GM18870 (cell line): ENCODE measurements around the gene TRIOBP.

Source experiments
- ATAC-seq: cut with Tn5 transposase; IDR thresholded peaks from one replicate; pipeline ENCODE4 v1.9.1; 2021; ENCODE audit warnings: moderate library complexity; ENCODE audit not compliant: unreplicated experiment

Gene TRIOBP

DNA sequence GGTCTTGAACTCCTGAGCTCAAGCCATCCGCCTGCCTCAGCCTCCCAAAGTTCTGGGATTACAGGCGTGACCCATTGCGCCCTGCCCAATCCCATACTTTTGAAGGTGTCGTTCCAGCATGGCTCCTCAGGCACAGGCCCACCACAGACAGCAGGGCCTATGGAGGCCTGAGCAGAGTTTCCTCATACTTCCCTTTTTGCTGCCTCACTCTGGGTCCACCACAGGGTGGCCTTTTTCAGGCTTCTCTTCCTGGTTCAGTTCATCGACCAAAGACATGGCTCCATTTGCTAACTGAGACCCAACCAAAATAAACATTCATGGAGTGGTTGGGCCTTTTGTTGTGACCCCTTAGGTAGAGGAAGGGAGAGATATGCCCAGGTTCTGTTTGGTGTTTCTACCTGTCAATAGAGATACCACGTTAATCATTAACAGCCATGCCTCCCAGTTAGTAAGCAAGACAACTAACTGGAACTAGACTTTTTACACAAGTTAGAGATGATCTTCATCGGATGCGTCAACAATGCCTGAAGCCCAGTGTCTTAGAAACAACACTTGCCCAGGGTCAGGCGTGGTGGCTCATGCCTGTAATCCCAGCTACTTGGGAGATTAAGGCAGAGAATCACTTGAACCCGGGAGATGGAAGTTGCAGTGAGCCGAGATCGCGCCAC, 35.1 kb downstream of the TRIOBP start:
- ATAC-seq, result no peak

DNA sequence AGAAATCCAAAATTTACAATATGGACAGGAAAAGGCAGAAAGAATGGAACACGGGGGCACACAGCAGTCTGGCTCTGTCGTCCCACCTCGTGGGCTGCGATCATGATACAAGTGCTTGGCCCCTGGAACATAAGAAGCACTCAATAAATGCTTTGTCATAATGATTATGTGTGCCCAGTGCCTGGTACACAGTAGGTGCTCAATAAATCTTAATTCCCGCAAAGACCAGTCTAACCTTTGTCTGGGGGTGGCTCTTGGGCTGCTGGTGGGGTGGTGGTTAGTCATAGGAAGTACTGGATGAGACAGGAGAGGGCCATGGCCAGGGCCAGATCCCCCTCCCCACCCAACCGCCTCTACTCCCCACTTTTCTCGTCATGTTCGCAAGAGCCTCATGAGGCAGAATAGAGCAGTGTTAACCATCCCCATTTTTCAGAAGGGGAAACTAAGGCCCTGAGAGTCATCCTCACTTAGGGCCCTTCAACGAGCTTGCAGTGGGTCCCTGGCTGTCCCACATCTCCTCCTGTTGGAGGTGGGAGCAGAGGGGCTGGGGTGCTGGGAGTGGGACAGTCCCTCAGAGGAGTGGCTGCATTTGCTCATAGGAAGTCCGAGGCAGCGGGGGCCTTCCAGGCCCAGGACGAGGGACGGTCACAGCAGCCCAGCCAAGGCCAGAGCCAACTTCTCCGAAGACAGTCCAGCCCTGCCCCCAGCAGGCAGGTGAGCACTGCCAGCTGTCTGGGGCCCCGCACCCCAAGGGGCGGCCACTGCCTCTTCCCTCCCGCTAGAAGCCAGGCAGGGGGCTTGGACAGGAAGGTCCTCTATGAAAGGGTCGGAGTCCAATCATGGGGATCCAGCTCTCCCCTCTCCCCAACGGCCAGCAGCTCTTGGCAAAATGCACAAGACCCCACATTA, 36.1 kb downstream of the TRIOBP start:
- ATAC-seq, result no peak

DNA sequence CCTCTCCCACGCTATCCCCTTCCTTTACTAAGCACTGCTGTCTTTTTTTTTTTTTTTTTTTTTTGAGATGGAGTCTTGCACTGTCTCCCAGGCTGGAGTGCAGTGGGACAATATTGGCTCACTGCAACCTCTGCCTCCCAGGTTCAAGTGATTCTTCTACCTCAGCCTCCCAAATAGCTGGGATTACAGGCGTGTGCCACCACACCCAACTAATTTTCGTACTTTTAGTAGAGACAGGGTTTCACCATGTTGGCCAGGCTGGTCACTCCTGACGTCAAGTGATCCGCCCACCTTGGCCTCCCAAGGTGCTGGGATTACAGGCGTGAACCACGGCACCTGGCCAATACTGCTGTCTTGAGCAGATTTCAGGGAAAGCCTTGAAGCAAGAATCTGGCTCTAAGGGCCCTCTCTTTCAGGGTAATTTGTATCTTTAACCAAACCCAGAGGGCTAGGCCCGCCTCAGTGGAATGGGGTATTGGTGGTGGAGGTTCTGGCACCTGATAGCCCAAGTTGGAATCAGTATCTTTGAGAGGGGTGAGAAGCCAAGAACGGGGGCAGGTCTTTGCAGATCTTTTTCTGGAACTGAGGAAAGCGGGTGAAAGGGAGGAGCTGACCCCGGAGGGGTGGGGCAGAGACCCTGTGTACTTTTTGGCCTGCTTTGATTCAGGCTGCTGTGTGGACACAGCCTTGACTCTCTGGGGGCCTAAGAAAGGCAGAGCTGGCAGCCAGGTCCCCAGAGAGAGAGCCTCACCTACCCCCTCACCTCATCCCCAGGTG, 37.0 kb downstream of the TRIOBP start:
- no peak for ATAC-seq

DNA sequence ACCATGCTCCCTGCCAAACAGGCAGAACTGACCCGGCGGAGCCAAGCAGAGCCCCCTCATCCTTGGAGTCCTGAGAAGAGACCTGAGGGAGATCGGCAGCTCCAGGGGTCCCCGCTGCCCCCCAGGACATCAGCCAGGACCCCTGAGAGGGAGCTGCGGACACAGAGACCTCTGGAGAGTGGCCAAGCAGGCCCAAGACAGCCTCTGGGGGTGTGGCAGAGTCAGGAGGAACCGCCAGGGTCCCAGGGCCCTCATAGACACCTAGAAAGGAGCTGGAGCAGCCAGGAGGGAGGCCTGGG, 37.5 kb downstream of the TRIOBP start:
- no peak for ATAC-seq

DNA sequence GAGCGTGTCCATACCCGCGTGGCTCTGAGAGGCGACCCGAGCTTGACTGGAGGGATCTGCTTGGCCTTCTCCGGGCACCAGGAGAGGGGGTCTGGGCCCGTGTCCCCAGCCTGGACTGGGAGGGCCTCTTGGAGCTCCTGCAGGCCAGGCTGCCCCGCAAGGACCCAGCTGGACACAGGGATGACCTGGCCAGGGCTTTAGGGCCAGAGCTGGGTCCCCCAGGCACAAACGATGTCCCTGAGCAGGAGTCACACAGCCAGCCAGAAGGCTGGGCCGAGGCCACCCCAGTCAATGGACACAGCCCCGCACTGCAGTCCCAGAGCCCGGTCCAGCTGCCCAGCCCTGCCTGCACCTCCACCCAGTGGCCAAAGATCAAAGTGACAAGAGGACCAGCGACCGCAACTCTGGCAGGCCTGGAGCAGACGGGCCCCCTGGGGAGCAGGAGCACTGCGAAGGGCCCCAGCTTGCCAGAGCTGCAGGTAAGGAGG, 38.2 kb downstream of the TRIOBP start:
- ATAC-seq, result no peak

DNA sequence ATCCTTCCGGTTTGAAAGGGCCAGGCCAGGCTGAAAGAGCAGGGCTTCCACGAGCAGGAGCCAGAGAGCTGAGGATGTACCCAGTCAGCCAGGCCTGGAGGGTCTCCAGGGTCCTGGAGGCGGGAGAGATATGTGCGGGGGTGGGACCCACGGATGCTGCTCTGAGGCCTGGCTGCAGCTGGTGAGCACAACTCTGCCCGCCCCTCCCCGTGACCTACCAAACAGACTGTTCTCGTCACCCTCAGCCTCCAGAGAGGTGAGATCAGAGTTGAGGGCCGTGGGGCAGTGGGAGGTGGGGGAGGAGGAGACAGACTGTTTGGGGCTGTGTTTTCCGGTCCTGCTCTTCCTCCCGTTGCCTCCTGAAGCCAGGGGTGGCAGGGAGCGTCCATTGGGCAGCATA, 42.2 kb downstream of the TRIOBP start:
- ATAC-seq, result no peak

DNA sequence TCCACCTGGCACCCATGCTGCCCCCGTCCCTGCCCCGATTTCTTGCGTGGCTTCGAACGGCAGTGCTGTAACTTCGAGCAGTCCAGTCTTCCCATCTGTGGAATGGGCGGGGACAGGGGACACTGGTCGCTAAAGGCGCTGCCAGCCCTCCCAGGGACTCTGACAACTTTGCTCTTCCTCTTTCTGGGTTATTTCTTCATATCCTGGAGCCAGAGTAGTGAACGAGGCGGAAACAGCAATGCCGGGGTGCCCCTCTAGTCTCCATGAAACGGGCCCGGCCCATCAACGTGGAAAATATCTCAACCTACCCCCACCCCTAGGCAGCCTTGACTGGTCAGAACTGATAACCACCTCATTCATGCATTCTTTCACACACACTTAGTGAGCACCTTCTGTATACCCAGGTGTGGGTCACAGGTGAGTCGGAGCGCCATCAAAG, 42.8 kb downstream of the TRIOBP start:
- ATAC-seq, result no peak

DNA sequence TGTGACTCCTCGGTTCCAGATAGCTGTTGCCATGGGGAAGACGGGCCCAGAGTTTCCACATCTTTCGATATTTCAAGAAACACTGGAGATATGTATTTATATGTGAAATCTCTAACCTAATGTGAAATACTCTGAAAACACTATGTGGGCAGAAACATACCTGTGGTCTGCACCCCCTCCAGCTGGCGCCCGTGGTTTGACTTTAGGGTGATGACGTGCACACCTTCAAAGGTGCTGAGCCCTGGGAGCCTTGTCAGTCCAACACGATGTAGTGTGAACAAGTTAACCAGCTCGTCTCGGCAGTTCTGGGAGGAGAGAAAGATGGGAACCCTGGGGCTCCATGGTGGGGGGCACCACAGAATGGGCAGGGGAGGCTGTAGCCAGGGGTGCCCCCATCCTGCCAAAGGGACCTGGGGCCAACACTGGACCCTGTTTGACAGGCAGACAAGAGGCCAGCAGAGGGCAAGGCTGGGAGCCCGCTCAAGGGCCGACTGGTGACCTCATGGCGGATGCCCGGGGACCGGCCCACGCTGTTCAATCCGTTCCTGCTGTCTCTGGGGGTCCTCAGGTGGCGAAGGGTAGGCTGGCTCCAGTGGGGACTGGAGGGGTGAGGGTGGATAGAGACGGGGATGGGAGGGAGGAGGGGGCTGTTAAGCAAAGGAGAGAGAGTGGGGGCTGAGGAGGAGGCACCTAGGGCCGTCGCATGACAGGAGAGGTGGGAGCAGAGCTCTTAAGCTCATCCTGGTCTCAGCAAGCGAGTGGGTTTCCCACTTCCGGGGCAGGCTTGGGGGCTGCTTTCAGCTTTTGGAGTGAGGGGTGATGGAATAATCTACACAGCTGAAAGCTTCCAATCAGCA, 43.8 kb downstream of the TRIOBP start:
- no peak for ATAC-seq

DNA sequence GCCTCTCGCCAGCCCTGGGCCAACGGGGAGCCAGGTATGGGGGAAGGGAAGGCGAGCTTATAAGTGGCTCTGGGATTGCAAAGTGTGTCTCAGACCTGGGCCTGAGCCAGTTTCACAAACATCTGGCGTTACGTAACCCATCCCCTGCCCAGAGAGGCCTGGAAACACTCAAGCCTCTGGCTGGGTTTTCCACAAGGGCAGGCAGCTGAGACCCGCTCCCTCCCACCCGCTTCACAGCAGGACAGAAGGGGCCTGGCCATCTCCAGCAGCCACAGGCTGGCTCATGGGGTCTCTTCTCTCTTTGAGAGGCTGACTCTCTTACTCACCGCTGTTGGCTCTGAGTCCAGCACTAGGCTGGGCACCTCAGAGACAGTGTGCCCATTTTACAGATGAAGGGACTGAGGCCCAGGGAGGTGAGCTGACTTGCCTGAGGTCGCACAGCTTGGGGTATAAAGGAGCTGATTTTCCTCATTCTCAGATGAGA, 44.5 kb downstream of the TRIOBP start:
- ATAC-seq, result no peak

DNA sequence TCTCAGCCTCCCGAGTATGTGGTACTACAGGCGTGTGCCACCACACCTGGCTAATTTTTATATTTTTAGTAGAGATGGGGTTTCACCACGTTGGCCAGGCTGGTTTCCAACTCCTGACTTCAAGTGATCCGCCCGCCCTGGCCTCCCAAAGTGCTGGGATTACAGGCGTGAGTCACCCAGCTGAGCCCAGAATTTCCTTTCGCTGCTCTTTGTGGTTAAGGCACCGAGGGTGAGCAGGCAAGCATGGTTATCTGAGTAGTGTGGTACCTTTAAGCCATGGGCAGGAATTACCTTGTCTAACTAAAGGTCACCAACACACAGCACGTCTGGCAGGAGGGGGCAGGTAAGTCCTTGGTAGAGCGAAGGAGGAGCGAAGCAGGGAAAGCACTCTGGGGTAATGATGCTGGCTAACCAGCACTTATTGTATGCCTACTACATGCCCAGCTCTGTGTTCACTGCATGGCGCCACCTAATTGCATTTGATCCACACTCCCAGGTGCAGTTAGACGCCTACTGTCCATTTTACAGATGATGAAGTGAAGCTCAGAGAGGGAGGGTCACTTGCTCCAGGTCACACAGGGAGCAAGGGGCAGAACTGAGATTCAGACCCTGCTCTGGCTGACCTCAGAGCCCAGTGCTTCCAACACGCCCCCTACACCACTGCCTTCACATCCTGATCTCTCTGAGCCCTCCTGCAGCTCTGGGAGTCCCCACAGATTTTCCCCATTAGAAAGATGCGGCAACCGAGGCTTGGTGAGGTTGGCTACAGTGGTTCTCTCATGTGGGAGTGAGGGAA, 45.7 kb downstream of the TRIOBP start:
- no peak for ATAC-seq

DNA sequence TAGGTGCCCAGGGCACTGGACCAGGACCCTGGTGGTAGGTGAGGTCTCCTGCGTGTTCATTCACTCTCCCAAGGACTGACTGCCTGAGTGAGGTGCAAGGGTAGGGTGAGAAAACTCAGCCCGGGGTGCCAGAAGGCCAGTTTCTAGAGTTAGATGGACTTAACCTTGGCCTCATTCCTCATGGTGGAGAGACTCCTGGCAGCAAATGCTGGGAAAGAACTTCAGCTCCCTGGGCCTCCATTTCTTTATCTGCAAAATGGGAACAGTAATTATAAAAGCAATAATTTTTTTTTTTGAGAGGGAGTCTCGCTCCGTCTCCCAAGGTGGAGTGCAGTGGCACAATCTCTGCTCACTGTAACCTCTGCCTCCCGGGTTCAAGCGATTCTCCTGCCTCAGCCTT, 47.7 kb downstream of the TRIOBP start:
- no peak for ATAC-seq

DNA sequence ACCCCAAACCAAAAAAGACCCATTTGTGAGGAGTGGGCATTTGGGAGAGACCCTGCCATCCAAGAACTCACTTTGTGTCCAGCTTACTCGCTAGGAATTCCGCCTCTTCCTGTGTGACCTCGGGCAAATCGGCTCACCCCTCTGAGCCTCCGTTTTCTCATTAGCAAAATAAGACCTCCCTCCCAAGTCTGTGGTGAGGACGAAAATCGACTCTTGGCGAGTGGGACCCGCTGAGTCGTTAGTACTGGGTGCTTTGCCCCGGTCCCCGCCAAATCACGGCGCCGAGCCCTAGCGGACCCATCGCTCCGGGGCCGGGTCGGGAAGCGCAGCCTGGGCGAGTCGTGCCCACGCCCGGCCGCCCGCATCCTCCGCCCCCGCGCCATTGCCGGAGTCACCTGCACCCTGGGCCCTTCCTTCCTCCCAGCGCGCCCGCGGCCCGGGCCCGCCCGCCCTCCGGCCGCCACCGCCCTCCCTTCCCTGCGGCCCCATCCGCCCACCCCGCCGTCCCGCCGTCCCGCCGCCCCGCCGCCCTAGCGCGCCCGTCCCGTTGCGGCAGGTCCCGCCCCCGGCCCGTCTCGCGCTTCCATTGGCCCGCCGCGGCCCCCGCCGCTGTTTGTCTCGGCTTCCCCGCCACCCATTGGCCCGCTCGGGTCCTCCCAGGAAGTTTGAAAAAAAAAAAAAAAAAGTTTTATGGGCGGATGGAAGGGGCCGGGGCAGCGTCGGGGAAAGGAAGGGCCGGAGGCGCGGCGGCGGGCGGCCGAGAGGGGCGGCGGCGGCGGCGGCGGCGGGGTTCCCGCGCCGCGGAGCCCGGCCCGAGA, 48.9 kb downstream of the TRIOBP start:
- ATAC-seq, result no peak

DNA sequence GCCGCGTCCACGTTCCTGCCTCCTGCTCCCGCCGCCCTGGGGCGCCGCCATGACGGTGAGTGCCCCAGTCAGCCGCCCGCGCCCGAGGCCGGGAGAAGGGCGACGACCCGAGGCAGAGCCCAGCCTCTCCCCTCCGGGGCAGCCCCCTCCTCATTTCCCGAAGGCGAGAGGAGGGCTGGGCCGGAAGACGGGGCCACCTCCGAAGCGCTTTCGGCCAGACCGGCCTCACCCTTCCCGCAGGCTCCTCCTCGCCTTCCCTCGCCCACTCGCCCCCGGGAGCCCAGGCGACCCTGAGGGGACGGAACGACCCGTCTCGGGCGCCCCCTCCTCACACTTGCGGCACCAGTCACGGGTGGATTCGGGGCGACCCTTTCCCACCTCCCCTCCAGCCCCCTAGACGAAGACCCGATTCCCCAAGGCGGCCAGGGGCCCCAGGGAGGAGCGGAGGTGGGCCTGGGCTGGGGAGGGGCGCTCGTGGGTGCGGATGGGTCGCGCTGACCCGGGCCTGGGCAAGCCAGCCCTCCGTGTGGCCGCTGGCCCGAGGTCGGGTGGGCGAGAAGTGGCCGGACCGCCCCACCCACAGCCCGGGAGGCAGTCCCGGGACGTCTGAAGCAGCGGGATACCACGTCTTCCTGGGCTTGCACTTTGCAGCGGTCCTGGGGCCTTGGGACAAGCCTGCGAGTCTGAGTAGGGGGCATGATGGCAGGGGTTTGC, 49.7 kb downstream of the TRIOBP start:
- ATAC-seq, result no peak

DNA sequence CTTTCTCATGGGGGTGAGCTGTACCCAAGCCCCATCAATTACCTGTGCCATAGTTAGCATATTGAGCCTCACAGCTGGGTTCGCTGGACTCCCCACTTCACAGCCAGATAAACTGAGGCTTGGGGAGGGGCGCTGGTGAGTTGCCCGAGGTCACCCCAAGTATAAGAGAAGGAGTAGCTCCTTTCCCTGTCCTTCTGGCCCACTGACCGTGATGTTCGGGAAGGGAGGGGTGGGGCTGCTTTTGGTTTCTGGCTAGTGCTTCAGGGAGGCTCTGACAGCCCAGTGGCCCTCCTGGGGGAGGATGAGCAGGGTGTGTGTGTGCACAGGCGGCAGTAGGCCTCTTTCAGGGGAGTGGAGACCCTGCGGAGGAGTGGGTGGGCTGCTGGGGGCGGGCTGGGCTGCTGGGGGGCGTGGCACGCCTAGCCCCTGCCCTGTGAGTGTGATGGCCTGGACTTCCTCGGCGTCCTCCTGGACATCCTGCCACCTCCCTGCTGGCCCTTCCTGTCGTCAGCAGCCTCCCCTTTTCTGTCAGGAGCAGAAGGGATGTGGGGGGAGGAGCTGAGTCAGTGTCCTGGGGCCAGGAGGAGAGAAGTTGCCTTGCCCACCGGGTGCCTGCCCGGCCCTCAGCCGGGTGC, 50.3 kb downstream of the TRIOBP start:
- no peak for ATAC-seq

DNA sequence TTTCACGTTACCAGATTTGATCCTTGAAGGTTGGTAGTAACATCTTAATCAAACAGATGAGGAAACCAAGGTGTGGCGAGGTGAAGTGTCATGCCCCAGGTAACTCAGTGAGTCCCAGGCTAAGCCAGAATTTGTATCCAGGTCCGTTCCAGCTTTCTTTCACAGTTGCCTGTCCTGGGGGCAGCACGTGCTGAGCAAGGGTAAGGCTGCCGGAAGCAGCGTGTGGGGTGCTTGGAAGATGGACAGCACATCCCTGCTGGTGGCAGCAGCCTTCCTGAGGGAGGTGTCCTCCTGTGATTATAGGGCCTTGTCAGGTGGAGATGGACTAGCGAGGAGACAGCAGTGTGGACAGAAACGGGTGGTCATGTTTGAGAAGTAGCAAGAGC, 50.9 kb downstream of the TRIOBP start:
- no peak for ATAC-seq

DNA sequence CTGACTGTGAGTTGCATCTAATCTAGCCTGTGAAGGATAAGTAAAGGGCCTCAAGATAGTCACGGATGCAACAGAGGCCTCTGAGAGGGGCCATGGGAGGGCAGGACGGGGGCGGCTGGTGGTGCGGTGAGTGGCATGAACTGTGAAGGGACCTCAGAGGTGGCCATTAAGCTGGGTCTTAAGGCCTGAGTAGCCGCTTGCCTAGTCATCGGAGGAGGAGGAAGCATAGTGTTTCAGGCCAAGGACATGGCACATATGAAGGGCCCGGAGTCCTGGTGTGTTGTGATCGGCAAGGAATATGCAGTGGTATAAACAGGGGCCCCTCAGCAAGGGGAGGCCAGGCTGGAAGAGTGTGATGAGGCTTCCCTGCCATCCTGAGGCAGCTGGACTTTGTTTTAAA, 51.8 kb downstream of the TRIOBP start:
- no peak for ATAC-seq

DNA sequence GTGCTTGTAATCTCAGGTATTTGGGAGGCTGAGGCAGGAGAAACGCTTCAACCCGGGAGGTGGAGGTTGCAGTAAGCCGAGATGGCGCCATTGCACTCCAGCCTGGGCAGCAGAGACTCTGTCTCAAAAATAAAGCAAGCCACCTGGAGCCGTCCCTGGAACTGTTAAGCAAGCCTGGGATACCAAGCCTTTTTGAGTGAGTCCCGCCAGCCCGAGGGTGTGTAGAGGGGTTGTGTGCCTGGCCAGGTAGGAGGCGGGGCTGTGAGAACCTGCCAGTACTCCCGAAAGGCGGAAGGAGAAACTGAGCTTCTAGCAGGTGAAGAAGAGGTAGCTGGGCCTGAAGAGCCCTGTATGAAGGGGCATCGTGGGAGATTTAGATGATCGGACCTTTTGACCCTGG, 52.4 kb downstream of the TRIOBP start:
- no peak for ATAC-seq
